Keratinocyte (primary cell): ENCODE measurements around the gene TREH.

Source experiments
- EZH2 ChIP-seq: IDR thresholded peaks from one replicate; pipeline ENCODE4 v1.6.1; 2012; ENCODE audit warnings: inconsistent platforms, mild to moderate bottlenecking, low read length, moderate library complexity
- TF ChIP-seq, protein P1 (sequence below), 3 experiments: IDR thresholded peaks in 1 of 3; conservative IDR thresholded peaks in 1 of 3; optimal IDR thresholded peaks in 1 of 3; 2 replicates in 2 of 3; 3 replicates in 1 of 3; pipeline versions ENCODE3 to v1.5.1; 2011; ENCODE audit warnings: low read length in 3 of 3, mild to moderate bottlenecking in 3 of 3, moderate library complexity in 2 of 3, control low read depth in 1 of 3, inconsistent platforms in 1 of 3; ENCODE audit not compliant: insufficient read depth in 2 of 3; ENCODE audit errors: extremely low read depth in 1 of 3

- TF ChIP-seq, protein P1, sequence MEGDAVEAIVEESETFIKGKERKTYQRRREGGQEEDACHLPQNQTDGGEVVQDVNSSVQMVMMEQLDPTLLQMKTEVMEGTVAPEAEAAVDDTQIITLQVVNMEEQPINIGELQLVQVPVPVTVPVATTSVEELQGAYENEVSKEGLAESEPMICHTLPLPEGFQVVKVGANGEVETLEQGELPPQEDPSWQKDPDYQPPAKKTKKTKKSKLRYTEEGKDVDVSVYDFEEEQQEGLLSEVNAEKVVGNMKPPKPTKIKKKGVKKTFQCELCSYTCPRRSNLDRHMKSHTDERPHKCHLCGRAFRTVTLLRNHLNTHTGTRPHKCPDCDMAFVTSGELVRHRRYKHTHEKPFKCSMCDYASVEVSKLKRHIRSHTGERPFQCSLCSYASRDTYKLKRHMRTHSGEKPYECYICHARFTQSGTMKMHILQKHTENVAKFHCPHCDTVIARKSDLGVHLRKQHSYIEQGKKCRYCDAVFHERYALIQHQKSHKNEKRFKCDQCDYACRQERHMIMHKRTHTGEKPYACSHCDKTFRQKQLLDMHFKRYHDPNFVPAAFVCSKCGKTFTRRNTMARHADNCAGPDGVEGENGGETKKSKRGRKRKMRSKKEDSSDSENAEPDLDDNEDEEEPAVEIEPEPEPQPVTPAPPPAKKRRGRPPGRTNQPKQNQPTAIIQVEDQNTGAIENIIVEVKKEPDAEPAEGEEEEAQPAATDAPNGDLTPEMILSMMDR (optimal IDR thresholded peaks at IDR 0.05 in 1 of 3, IDR thresholded peaks at IDR 0.05 in 1 of 3, conservative IDR thresholded peaks at IDR 0.05 in 1 of 3; ENCODE audit: extremely low read depth in 1 of 3, insufficient read depth in 2 of 3, low read length in 3 of 3): no peak
- TF ChIP-seq EZH2: no peak
These were observed 69.2 kb downstream of the TREH start for GRCh38 chr11:118610225-118610772.
